Activated naive CD8-positive, alpha-beta T cell (primary cell): ENCODE results near the gene CENATAC.
"Not testable (repeated sequence)": the region's sequence is repeated elsewhere in the genome, so short reads cannot be mapped to it uniquely, and the experiment has no call there.

Source experiments
- H3K27ac Mint-ChIP-seq: one replicate; pipeline ENCODE4 v1.8.0; 2021; ENCODE audit warnings: mixed read lengths
- H3K27me3 Mint-ChIP-seq: one replicate; pipeline ENCODE4 v1.8.0; 2021; ENCODE audit warnings: mixed read lengths
- H3K36me3 Mint-ChIP-seq: one replicate; pipeline ENCODE4 v1.8.0; 2021; ENCODE audit warnings: mixed read lengths
- H3K4me1 Mint-ChIP-seq: one replicate; pipeline ENCODE4 v1.8.0; 2021; ENCODE audit warnings: low read depth, mixed read lengths
- H3K4me3 Mint-ChIP-seq: one replicate; pipeline ENCODE4 v1.8.0; 2021; ENCODE audit warnings: mild to moderate bottlenecking, mixed read lengths
- H3K9me3 Mint-ChIP-seq: one replicate; pipeline ENCODE4 v1.8.0; 2021; ENCODE audit warnings: low read depth, mixed read lengths

The CENATAC gene, protein sequence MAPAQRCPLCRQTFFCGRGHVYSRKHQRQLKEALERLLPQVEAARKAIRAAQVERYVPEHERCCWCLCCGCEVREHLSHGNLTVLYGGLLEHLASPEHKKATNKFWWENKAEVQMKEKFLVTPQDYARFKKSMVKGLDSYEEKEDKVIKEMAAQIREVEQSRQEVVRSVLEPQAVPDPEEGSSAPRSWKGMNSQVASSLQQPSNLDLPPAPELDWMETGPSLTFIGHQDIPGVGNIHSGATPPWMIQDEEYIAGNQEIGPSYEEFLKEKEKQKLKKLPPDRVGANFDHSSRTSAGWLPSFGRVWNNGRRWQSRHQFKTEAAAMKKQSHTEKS

DNA sequence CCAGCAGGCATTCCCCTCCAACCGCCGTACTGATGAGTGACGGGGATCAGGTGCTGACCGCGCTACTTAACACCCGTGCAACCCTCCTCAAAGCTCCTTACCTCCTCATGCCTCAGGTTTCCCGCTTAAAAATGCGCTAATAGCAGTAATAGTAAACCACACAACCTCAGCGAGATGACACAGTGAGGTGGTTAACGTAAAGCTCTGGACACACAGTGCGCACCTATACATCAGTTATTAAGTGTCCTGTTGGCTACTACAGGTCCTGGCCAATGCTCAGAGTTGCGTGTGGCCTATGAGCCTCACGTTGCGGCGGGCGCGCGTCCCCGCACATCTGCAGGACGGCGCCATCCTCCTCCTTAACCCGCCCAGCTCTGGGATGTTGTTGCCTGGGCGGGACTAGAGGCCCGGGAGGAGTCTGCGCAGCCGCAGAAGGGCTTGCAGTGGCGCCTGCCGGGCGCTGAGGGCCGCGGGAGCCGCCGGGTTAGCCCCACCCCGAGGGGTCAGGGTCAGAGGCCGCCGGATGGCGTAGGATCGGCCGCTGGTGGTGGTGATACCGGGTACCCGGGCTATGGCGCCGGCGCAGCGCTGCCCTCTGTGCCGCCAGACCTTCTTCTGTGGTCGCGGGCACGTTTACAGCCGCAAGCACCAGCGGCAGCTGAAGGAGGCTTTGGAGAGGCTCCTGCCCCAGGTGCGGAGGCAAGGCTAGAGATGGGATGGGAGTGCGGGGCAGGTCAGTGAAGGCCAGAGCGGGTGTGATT lies at the start of gene CENATAC:
Gene CENATAC (plus strand): TSS at position 512 of the 761 bp plus-strand sequence. CDS start 60 bp downstream, at position 572.
- Mint-ChIP-seq H3K4me1 (peaks cover 30% of the 10 kb centered on the region), H3K27ac (peak within 1 kb of the TSS; percentile 97), H3K4me3 (peak within 1 kb of the TSS; percentile 95), H3K27me3 (no peaks in the 10 kb centered on the region), H3K36me3 (peaks cover 2% of the 10 kb centered on the region), H3K9me3 (no peaks in the 10 kb centered on the region)

DNA sequence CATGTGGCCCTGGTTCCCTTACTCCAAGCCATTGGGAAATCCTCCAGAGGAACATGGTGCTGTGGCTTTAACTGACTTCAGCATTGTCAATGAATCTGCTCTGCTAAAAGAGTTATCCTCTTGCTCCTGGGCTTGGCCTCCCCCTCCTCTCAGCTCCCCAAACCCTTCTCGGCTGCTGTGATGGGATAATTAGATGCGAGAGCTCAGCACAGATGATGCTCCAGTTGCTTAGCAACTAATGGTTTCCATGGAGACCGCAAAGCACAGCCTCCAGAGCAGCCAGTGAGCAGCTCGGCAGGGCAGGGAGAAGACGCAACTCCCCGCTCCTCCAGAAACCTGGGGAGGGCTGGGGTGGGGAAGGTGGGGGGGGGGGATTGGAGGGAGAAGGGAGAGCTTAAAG lies 44.7 kb upstream of the CENATAC start:
- Mint-ChIP-seq H3K27ac (no peak overlapping the region), H3K36me3 (no peaks in the 10 kb centered on the region), H3K4me3 (no peak overlapping the region), H3K4me1 (peaks cover 7% of the 10 kb centered on the region), H3K9me3 (no peaks in the 10 kb centered on the region), H3K27me3 (no peaks in the 10 kb centered on the region)

GRCh38 chr11:118953976-118954375 lies 44.0 kb upstream of the CENATAC start:
- not testable (repeated sequence) for H3K4me1 Mint-ChIP-seq, H3K27ac Mint-ChIP-seq, H3K27me3 Mint-ChIP-seq, H3K9me3 Mint-ChIP-seq, H3K36me3 Mint-ChIP-seq, H3K4me3 Mint-ChIP-seq

GRCh38 chr11:118956094-118956846 lies 41.7 kb upstream of the CENATAC start, which contains the start of gene UPK2:
Gene UPK2 (plus strand): TSS chr11:118956298. CDS start chr11:118956351, 53 bp downstream.
- no peaks in the 10 kb centered on the region for H3K36me3 Mint-ChIP-seq
- no peak within 1 kb of the TSS for H3K4me3 Mint-ChIP-seq
- peaks cover 7% of the 10 kb centered on the region for H3K4me1 Mint-ChIP-seq
- no peak within 1 kb of the TSS for H3K27ac Mint-ChIP-seq
- no peaks in the 10 kb centered on the region for H3K9me3 Mint-ChIP-seq
- no peaks in the 10 kb centered on the region for H3K27me3 Mint-ChIP-seq

DNA sequence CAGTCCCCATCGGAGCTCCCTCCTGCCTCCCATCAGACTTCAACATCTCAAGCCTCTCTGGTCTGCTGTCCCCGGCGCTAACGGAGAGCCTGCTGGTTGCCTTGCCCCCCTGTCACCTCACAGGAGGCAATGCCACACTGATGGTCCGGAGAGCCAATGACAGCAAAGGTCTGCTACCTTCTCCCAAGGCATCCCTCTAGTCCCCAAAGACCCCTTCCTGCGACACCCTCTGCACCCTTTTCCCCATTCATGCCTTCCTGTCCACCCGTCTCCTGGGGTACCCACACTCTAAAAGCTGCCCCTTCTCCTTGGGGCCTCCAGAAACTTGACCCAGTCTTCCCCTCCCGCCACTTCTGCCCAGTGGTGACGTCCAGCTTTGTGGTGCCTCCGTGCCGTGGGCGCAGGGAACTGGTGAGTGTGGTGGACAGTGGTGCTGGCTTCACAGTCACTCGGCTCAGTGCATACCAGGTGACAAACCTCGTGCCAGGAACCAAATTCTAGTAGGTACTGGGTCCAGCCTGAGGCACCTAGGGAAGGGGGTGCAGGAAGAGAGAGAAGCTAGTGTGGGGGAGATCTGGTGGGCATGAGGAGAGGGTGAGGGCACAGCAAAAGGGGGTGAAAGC lies 41.0 kb upstream of the CENATAC start:
- no peaks in the 10 kb centered on the region for H3K27me3 Mint-ChIP-seq
- H3K4me3 Mint-ChIP-seq: no peak overlapping the region
- no peaks in the 10 kb centered on the region for H3K36me3 Mint-ChIP-seq
- H3K9me3 Mint-ChIP-seq: no peaks in the 10 kb centered on the region
- peaks cover 7% of the 10 kb centered on the region for H3K4me1 Mint-ChIP-seq
- no peak overlapping the region for H3K27ac Mint-ChIP-seq

DNA sequence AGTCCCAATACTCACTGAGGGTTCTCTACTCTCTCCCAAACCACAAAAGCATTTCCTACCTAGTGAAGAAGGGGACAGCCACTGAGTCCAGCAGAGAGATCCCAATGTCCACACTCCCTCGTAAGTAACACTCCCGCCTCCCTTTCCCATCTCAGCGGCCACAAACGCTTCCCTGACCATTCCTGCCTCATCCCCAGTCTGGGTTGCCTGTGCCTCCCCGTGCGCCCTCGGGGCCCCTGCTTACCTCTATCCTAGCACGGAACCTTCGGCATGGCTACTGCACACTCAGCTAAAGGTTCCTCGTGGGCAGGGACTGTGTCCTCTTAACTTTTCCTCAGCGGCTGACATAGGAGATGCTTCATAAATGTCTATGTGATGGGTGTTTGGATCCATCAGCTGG lies 40.4 kb upstream of the CENATAC start:
- no peaks in the 10 kb centered on the region for H3K27me3 Mint-ChIP-seq
- no peaks in the 10 kb centered on the region for H3K36me3 Mint-ChIP-seq
- no peak overlapping the region for H3K27ac Mint-ChIP-seq
- H3K9me3 Mint-ChIP-seq: no peaks in the 10 kb centered on the region
- H3K4me1 Mint-ChIP-seq: peaks cover 7% of the 10 kb centered on the region
- H3K4me3 Mint-ChIP-seq: no peak overlapping the region

DNA sequence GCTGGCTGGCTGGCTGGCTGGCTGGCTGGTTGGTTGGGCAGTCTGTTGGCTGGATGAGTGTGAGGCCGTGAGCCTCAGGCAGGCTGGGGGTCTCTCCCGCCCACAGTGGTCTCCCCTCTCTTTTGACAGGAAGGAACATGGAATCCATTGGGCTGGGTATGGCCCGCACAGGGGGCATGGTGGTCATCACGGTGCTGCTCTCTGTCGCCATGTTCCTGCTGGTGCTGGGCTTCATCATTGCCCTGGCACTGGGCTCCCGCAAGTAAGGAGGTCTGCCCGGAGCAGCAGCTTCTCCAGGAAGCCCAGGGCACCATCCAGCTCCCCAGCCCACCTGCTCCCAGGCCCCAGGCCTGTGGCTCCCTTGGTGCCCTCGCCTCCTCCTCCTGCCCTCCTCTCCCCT lies 40.0 kb upstream of the CENATAC start:
- Mint-ChIP-seq H3K4me1 (peaks cover 7% of the 10 kb centered on the region), H3K36me3 (no peaks in the 10 kb centered on the region), H3K9me3 (no peaks in the 10 kb centered on the region), H3K27me3 (no peaks in the 10 kb centered on the region), H3K4me3 (no peak overlapping the region), H3K27ac (no peak overlapping the region)

GRCh38 chr11:118958577-118958976 lies 39.4 kb upstream of the CENATAC start:
- Mint-ChIP-seq H3K36me3 (no peaks in the 10 kb centered on the region), H3K27ac (no peak overlapping the region), H3K4me3 (no peak overlapping the region), H3K27me3 (no peaks in the 10 kb centered on the region), H3K9me3 (no peaks in the 10 kb centered on the region), H3K4me1 (peaks cover 7% of the 10 kb centered on the region)

DNA sequence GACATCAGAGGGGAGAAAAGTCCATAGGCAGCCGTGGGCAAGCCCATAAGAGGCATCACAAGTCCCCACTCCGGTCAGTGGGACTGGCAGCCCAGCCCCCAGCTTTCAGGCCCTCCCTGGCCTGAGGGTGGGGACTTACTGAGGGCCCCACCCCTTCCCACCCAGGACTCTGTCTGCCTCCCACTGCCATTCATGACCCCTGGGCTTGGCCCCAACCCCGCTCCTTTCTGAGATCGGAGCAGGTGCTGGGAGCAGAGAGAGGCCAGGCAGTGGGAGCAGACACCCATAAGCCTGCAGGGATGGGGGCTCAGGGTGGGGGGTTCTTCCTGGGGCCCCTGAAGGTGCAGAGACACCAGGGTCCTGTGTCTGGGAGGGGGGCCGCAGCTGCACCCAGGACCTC lies 36.7 kb upstream of the CENATAC start:
- no peaks in the 10 kb centered on the region for H3K9me3 Mint-ChIP-seq
- no peak overlapping the region for H3K4me3 Mint-ChIP-seq
- peaks cover 7% of the 10 kb centered on the region for H3K4me1 Mint-ChIP-seq
- no peaks in the 10 kb centered on the region for H3K36me3 Mint-ChIP-seq
- no peak overlapping the region for H3K27ac Mint-ChIP-seq
- H3K27me3 Mint-ChIP-seq: no peaks in the 10 kb centered on the region

GRCh38 chr11:118961591-118961990 lies 36.3 kb upstream of the CENATAC start:
- Mint-ChIP-seq H3K4me1 (peaks cover 4% of the 10 kb centered on the region), H3K9me3 (no peaks in the 10 kb centered on the region), H3K36me3 (no peaks in the 10 kb centered on the region), H3K27me3 (no peaks in the 10 kb centered on the region), H3K27ac (no peak overlapping the region), H3K4me3 (no peak overlapping the region)

- not testable (repeated sequence) for H3K4me1 Mint-ChIP-seq, H3K4me3 Mint-ChIP-seq, H3K9me3 Mint-ChIP-seq, H3K36me3 Mint-ChIP-seq, H3K27ac Mint-ChIP-seq
- H3K27me3 Mint-ChIP-seq: peaks cover 11% of the 10 kb centered on the region
These were observed 28.4 kb upstream of the CENATAC start for GRCh38 chr11:118969508-118969907.

- H3K4me3 Mint-ChIP-seq: no peak within 1 kb of the TSS
- no peaks in the 10 kb centered on the region for H3K4me1 Mint-ChIP-seq
- H3K36me3 Mint-ChIP-seq: no peaks in the 10 kb centered on the region
- H3K27ac Mint-ChIP-seq: no peak within 1 kb of the TSS
- H3K27me3 Mint-ChIP-seq: peaks cover 16% of the 10 kb centered on the region
- H3K9me3 Mint-ChIP-seq: no peaks in the 10 kb centered on the region
These were observed 26.3 kb upstream of the CENATAC start, which contains the start of gene FOXR1 for GRCh38 chr11:118971646-118972045. Gene FOXR1 (plus strand): TSS chr11:118971761. CDS start chr11:118971932, 171 bp downstream.

- Mint-ChIP-seq H3K27me3 (peaks cover 16% of the 10 kb centered on the region), H3K9me3 (no peaks in the 10 kb centered on the region), H3K27ac (no peak overlapping the region), H3K36me3 (no peaks in the 10 kb centered on the region), H3K4me1 (no peaks in the 10 kb centered on the region), H3K4me3 (no peak overlapping the region)
These were observed 24.0 kb upstream of the CENATAC start for GRCh38 chr11:118973985-118974384.

GRCh38 chr11:118975771-118976709 lies 21.9 kb upstream of the CENATAC start:
- Mint-ChIP-seq H3K9me3 (no peaks in the 10 kb centered on the region), H3K27me3 (peaks cover 14% of the 10 kb centered on the region), H3K27ac (no peak overlapping the region), H3K4me3 (no peak overlapping the region), H3K4me1 (no peaks in the 10 kb centered on the region), H3K36me3 (no peaks in the 10 kb centered on the region)
